Mesenchymal stem cell (in vitro differentiated cells and primary cell): ENCODE measurements around the gene NR1H2.
A peak's percentile ranks its signal among the peaks of the same experiment; 100 is the strongest.

Experiments
- DNase-seq: peaks from one replicate; pipeline ENCODE4 v3.0.0-alpha.2; 2013
- H2AFZ ChIP-seq: one replicate; pipeline ENCODE4 v1.6.1; 2013; ENCODE audit warnings: low read depth, mild to moderate bottlenecking, control low read depth, inconsistent platforms, low read length, moderate library complexity
- H2AK5ac ChIP-seq: 2 replicates; pipeline ENCODE4 v1.6.1; 2013; ENCODE audit warnings: low read length, moderate library complexity, mild to moderate bottlenecking, inconsistent platforms; ENCODE audit not compliant: severe bottlenecking
- H2BK120ac ChIP-seq: one replicate; pipeline ENCODE4 v1.6.1; 2013; ENCODE audit warnings: low read depth, mild to moderate bottlenecking, inconsistent platforms, low read length, moderate library complexity
- H2BK12ac ChIP-seq, 2 experiments: one replicate each; pipeline ENCODE4 v1.6.1; 2013; ENCODE audit warnings: inconsistent platforms in 2 of 2, low read length in 2 of 2, mild to moderate bottlenecking in 2 of 2, moderate library complexity in 2 of 2, control low read depth in 1 of 2
- H2BK15ac ChIP-seq: one replicate; pipeline ENCODE4 v1.6.1; 2013; ENCODE audit warnings: mild to moderate bottlenecking, low read depth, inconsistent platforms; ENCODE audit not compliant: poor library complexity, severe bottlenecking
- H2BK5ac ChIP-seq: 2 replicates; pipeline ENCODE4 v1.6.1; 2013; ENCODE audit warnings: low read depth, mild to moderate bottlenecking, low read length, control low read depth, inconsistent platforms; ENCODE audit not compliant: poor library complexity, severe bottlenecking
- H3K14ac ChIP-seq, 2 experiments: one replicate each; pipeline ENCODE4 v1.6.1; 2013; ENCODE audit warnings: inconsistent platforms in 2 of 2, low read length in 2 of 2, control low read depth in 1 of 2, mild to moderate bottlenecking in 1 of 2, moderate library complexity in 1 of 2
- H3K18ac ChIP-seq, 2 experiments: one replicate each; pipeline ENCODE4 v1.6.1; 2013; ENCODE audit warnings: inconsistent platforms in 2 of 2, low read length in 2 of 2, control low read depth in 1 of 2, low read depth in 1 of 2, mild to moderate bottlenecking in 1 of 2
- H3K23ac ChIP-seq, 2 experiments: one replicate each; pipeline ENCODE4 v1.6.1; 2013; ENCODE audit warnings: inconsistent platforms in 2 of 2, low read length in 2 of 2, mild to moderate bottlenecking in 2 of 2, moderate library complexity in 2 of 2, control low read depth in 1 of 2
- H3K27ac ChIP-seq: 2 replicates; pipeline ENCODE4 v1.5.1; 2013; ENCODE audit warnings: mild to moderate bottlenecking, moderate library complexity, low read length, control low read depth, inconsistent platforms; ENCODE audit not compliant: poor library complexity, severe bottlenecking
- H3K27me3 ChIP-seq, 2 experiments: 2 replicates each; pipeline versions ENCODE4 v1.6.1 to v1.7.0; 2013; ENCODE audit warnings: low read length in 2 of 2, mild to moderate bottlenecking in 2 of 2, moderate library complexity in 2 of 2, control low read depth in 1 of 2, inconsistent platforms in 1 of 2; ENCODE audit not compliant: control insufficient read depth in 1 of 2, insufficient read depth in 1 of 2
- H3K36me3 ChIP-seq, 2 experiments: 2 replicates each; pipeline versions ENCODE4 v1.6.1 to v1.7.0; 2013; ENCODE audit warnings: low read length in 2 of 2, control low read depth in 1 of 2, inconsistent platforms in 1 of 2, low read depth in 1 of 2, mild to moderate bottlenecking in 1 of 2; ENCODE audit not compliant: insufficient read depth in 2 of 2, control insufficient read depth in 1 of 2
- H3K4ac ChIP-seq, 2 experiments: one replicate each; pipeline ENCODE4 v1.6.1; 2013; ENCODE audit warnings: inconsistent platforms in 2 of 2, low read length in 2 of 2, mild to moderate bottlenecking in 2 of 2, moderate library complexity in 2 of 2, control low read depth in 1 of 2, low read depth in 1 of 2
- H3K4me1 ChIP-seq: 2 replicates; pipeline ENCODE4 v1.6.1; 2013; ENCODE audit warnings: low read depth, low read length, control low read depth; ENCODE audit not compliant: control insufficient read depth, insufficient read depth
- H3K4me2 ChIP-seq: 2 replicates; pipeline ENCODE4 v1.6.1; 2013; ENCODE audit warnings: low read length, mild to moderate bottlenecking, inconsistent platforms; ENCODE audit not compliant: poor library complexity, severe bottlenecking
- H3K4me3 ChIP-seq, 2 experiments: 2 replicates each; pipeline versions ENCODE4 v1.5.1 to v1.7.0; 2013; ENCODE audit warnings: low read length in 2 of 2, mild to moderate bottlenecking in 2 of 2, control low read depth in 1 of 2, low read depth in 1 of 2; ENCODE audit not compliant: insufficient read depth in 1 of 2
- H3K79me1 ChIP-seq: replicated peaks from 2 replicates; pipeline ENCODE4 v1.6.1; 2013; ENCODE audit warnings: mild to moderate bottlenecking, control low read depth, low read length, inconsistent platforms; ENCODE audit not compliant: poor library complexity, severe bottlenecking
- H3K9ac ChIP-seq: 2 replicates; pipeline ENCODE4 v1.7.0; 2013; ENCODE audit warnings: mild to moderate bottlenecking, low read length, moderate library complexity
- H3K9me3 ChIP-seq: 2 replicates; pipeline ENCODE4 v1.7.0; 2013; ENCODE audit warnings: mild to moderate bottlenecking, low read length; ENCODE audit not compliant: control insufficient read depth
- H4K8ac ChIP-seq: one replicate; pipeline ENCODE4 v1.6.1; 2013; ENCODE audit warnings: inconsistent platforms, mild to moderate bottlenecking, low read length, moderate library complexity
- H4K91ac ChIP-seq: one replicate; pipeline ENCODE4 v1.6.1; 2013; ENCODE audit warnings: mild to moderate bottlenecking, low read length, inconsistent platforms
- WGBS: methylation state at CpG from one replicate; pipeline ENCODE4 v1.1.7; 2013; ENCODE audit warnings: mixed read lengths; 5-methylcytosine and 5-hydroxymethylcytosine counted together

Gene NR1H2

DNA sequence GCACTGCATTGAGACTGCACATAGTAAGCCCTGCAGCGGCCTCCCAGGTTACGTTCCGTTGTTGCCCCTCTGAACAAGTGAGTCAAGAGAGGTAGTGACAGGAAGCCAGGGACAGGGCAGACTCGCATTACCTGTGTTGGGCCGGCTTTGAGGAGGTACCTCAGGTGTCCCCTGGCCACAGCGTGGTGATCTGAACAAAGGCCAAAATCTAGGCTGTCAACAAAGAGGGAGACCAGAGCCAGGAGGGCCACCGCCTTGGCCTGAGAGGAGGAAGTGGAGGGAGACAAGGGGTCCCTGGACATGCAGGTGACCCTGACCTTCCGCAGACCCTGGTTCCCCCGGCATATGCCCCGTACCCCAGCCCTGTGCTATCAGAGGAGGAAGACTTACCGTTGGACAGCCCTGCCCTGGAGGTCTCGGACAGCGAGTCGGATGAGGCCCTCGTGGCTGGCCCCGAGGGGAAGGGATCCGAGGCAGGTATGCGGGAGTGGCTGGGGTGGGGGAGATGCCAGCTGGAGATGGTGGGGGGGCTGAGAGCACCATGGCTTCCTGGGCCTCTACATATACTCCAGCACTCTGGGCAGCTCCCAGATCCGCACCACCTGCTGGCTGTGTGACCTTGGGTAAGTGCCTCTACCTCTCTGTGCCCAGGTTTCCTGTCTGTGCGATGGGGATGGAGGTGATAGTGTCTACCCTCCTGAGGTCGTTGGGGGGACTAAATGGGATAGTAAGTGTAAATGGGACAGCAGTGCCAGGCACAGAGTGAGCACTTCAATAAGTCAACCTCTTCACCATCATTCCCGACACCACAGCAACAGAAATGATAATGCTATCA, 47.2 kb downstream of the NR1H2 start:
- H3K36me3 ChIP-seq = no peaks in the 10 kb centered on the region
- H3K9ac ChIP-seq = no peak overlapping the region
- peaks cover 2% of the 10 kb centered on the region for H3K9me3 ChIP-seq
- H3K27me3 ChIP-seq = peaks cover 15 to 39% of the 10 kb centered on the region in 2 experiments
- no peak overlapping the region for H3K4me3 ChIP-seq
- no peak overlapping the region for H3K18ac ChIP-seq
- no peak for DNase-seq
- WGBS = 90% methylated on average over 17 of the region's 22 CpGs
- no peak overlapping the region for H3K14ac ChIP-seq
- no peak overlapping the region for H2BK5ac ChIP-seq
- no peak overlapping the region for H3K23ac ChIP-seq
- H2BK120ac ChIP-seq = no peak overlapping the region
- H2BK15ac ChIP-seq = no peak overlapping the region
- H2BK12ac ChIP-seq = no peak overlapping the region
- no peak overlapping the region for H2AK5ac ChIP-seq
- H3K4ac ChIP-seq = no peak overlapping the region
- H3K79me1 ChIP-seq = no peaks in the 10 kb centered on the region
- H4K8ac ChIP-seq = no peak overlapping the region
- H4K91ac ChIP-seq = no peak overlapping the region
- peaks cover 17% of the 10 kb centered on the region for H3K4me1 ChIP-seq
- no peak overlapping the region for H3K27ac ChIP-seq
- no peak overlapping the region for H2AFZ ChIP-seq
- H3K4me2 ChIP-seq = no peak overlapping the region

DNA sequence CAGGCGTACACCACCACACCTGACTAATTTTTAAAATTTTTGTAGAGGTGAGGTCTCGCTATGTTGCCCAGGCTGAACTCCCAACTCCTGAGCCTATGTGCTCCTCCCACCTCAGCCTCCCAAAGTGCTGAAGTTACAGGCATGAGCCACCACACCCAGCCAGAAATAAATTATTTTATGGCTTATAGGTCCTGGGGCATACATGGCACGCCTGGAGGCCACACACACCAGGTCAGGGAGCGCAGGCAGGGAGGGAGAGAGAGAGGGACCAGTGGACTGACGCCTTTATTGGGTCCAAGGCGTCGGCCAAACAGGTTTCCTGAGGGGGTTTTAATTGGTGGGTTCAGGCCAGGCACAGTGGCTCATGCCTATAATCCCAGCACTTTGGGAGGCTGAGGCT, 49.3 kb downstream of the NR1H2 start:
- H2BK120ac ChIP-seq = no peak overlapping the region

GRCh38 chr19:50427318-50427925, 51.2 kb downstream of the NR1H2 start:
- peak overlapping the region; percentile 31 for H4K8ac ChIP-seq
- no peak overlapping the region for H2AK5ac ChIP-seq
- H2BK5ac ChIP-seq = no peak overlapping the region
- no peak overlapping the region for H3K18ac ChIP-seq
- H3K27ac ChIP-seq = no peak overlapping the region
- no peak overlapping the region for H2BK15ac ChIP-seq
- no peak overlapping the region for H4K91ac ChIP-seq
- no peak overlapping the region for H3K14ac ChIP-seq
- DNase-seq = no peak
- no peak overlapping the region for H2AFZ ChIP-seq
- peak overlapping the region in 1 of 2 experiments; percentile 67 for H3K4me3 ChIP-seq
- H2BK120ac ChIP-seq = no peak overlapping the region
- H3K9ac ChIP-seq = peak overlapping the region; percentile 66
- no peak overlapping the region for H3K23ac ChIP-seq
- H3K4ac ChIP-seq = no peak overlapping the region
- H3K4me1 ChIP-seq = peaks cover 13% of the 10 kb centered on the region
- H3K9me3 ChIP-seq = no peaks in the 10 kb centered on the region
- H2BK12ac ChIP-seq = no peak overlapping the region
- H3K4me2 ChIP-seq = no peak overlapping the region
- H3K27me3 ChIP-seq = peaks cover 0 to 45% of the 10 kb centered on the region in 2 experiments
- no peaks in the 10 kb centered on the region for H3K79me1 ChIP-seq
- no peaks in the 10 kb centered on the region for H3K36me3 ChIP-seq
- 93% methylated on average over 23 of the region's 26 CpGs for WGBS

More for the DNA sequence above, 49.3 kb downstream of the NR1H2 start:
- Histone ChIP-seq H2AK5ac (no peak overlapping the region), H3K14ac (no peak overlapping the region), H3K27me3 (peaks cover 0 to 36% of the 10 kb centered on the region in 2 experiments), H3K4ac (no peak overlapping the region), H3K79me1 (no peaks in the 10 kb centered on the region), H3K9me3 (peaks cover 2% of the 10 kb centered on the region), H3K27ac (no peak overlapping the region), H2BK15ac (no peak overlapping the region), H4K91ac (no peak overlapping the region), H3K9ac (no peak overlapping the region), H3K18ac (no peak overlapping the region), H2AFZ (no peak overlapping the region), H2BK5ac (no peak overlapping the region), H4K8ac (no peak overlapping the region), H3K36me3 (no peaks in the 10 kb centered on the region), H3K4me3 (no peak overlapping the region), H2BK12ac (no peak overlapping the region), H3K4me1 (peaks cover 8% of the 10 kb centered on the region), H3K23ac (no peak overlapping the region), H3K4me2 (no peak overlapping the region)
- 61% methylated on average over 7 of the region's 7 CpGs for WGBS
- DNase-seq = no peak

- WGBS = 20% methylated on average over 38 of the region's 38 CpGs
Measured at GRCh38 chr19:50427997-50428425, 51.8 kb downstream of the NR1H2 start.

More at GRCh38 chr19:50427997-50428425, 51.8 kb downstream of the NR1H2 start:
- peaks cover 0 to 51% of the 10 kb centered on the region in 2 experiments for H3K27me3 ChIP-seq
- peak overlapping the region; percentile 8 to 67 for H3K4me3 ChIP-seq
- no peak overlapping the region for H3K4ac ChIP-seq
- peak; percentile 72 for DNase-seq
- H3K18ac ChIP-seq = no peak overlapping the region
- H3K36me3 ChIP-seq = no peaks in the 10 kb centered on the region
- no peak overlapping the region for H2AFZ ChIP-seq
- H3K14ac ChIP-seq = no peak overlapping the region
- peaks cover 19% of the 10 kb centered on the region for H3K4me1 ChIP-seq
- H3K79me1 ChIP-seq = no peaks in the 10 kb centered on the region
- H2BK15ac ChIP-seq = no peak overlapping the region
- H3K9ac ChIP-seq = peak overlapping the region; percentile 66
- H3K23ac ChIP-seq = no peak overlapping the region
- no peak overlapping the region for H2BK5ac ChIP-seq
- peak overlapping the region; percentile 31 for H4K8ac ChIP-seq
- no peak overlapping the region for H2AK5ac ChIP-seq
- H3K9me3 ChIP-seq = no peaks in the 10 kb centered on the region
- no peak overlapping the region for H2BK12ac ChIP-seq
- H3K4me2 ChIP-seq = peak overlapping the region; percentile 52
- no peak overlapping the region for H4K91ac ChIP-seq
- no peak overlapping the region for H3K27ac ChIP-seq
- H2BK120ac ChIP-seq = no peak overlapping the region
